Vagina (tissue), 2 donors: ENCODE results near the gene FOXL2. TPM values are rescaled to one million over a fixed set of nuclear protein-coding genes. Genes with fewer than 3 reads are reported as not detected.
A peak's percentile ranks its signal among the peaks of the same experiment; 100 is the strongest.

Source experiments
- DNase-seq, 2 donors: peaks; one replicate each; pipeline ENCODE4 v3.0.0-alpha.2; 2017; ENCODE audit errors: extremely low spot score in 2 of 2
- H3K27ac ChIP-seq: fragments of 200-600 bp; sonication (generic); one replicate; pipeline ENCODE4 v1.5.1; 2019
- H3K27me3 ChIP-seq: fragments of 200-600 bp; sonication (generic); one replicate; pipeline ENCODE4 v1.5.1; 2019
- H3K36me3 ChIP-seq, 2 donors: fragments of 200-600 bp; sonication (generic); one replicate each; pipeline ENCODE4 v1.5.1; 2017 to 2019
- H3K4me1 ChIP-seq: fragments of 200-600 bp; sonication (generic); one replicate; pipeline ENCODE4 v1.5.1; 2019
- H3K4me3 ChIP-seq, 2 donors: fragments of 200-600 bp; sonication (generic); 1 replicate in 1 of 2; 2 replicates in 1 of 2; pipeline ENCODE4 v1.5.1; 2016 to 2019
- H3K9me3 ChIP-seq: fragments of 200-600 bp; sonication (generic); one replicate; pipeline ENCODE4 v1.5.1; 2019
- POLR2A ChIP-seq, 2 donors: fragments of 450-650 bp; IDR thresholded peaks; one replicate each; pipeline ENCODE4 v1.6.1; 2017; ENCODE audit warnings: antibody characterized with exemption in 2 of 2, mild to moderate bottlenecking in 2 of 2, moderate library complexity in 2 of 2
- POLR2AphosphoS5 ChIP-seq, 2 donors: sonication (generic); formaldehyde crosslinking; IDR thresholded peaks; one replicate each; pipeline ENCODE4 v1.9.0; 2017; ENCODE audit warnings: antibody characterized with exemption in 2 of 2, mild to moderate bottlenecking in 2 of 2, low read depth in 1 of 2; ENCODE audit not compliant: insufficient read depth in 1 of 2
- intact Hi-C: fragments of 100-400 bp; cut with DNase I; formaldehyde crosslinking; loops from one replicate; pipeline ENCODE4 v1.15.1; 2023
- total RNA-seq: library from RNA; depleted of rRNA; stranded (reverse); fragments of >200 nt; gene quantifications from one replicate; pipeline ENCODE4 v1.2.3, GENCODE V29; 2016
- TF ChIP-seq, protein P1 (sequence below), 3 experiments: fragments of 450-650 bp in 2 of 3; fragments of 200-600 bp in 1 of 3; sonication (generic) in 1 of 3; IDR thresholded peaks; one replicate each; pipeline ENCODE4 v1.5.1; 2017 to 2019; ENCODE audit warnings: antibody characterized with exemption in 3 of 3, mild to moderate bottlenecking in 2 of 3, moderate library complexity in 2 of 3

The FOXL2 gene
- total RNA-seq, 1 donor from 2014 or later = 1.5 TPM

DNA sequence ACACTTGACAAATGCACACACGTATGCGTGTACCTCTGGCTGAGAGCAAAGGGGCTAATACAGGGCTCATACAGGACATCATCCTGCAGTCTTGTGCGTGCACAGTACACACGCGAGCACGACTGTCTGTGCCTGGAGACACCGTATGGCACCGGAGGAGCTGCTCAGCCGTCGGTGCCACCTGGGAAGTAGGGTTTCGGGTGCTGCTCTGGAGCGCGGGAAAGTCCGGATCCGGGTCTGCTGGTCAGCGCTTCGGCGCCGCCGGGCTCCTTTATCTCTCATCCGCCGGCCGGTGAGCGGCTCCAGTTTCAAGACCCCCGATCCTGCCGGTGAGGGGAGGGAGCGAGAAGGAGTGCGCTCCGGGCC is 9.3 kb downstream of the FOXL2 start:
- TF ChIP-seq POLR2AphosphoS5 (IDR thresholded peaks at IDR 0.05; ENCODE audit: insufficient read depth in 1 of 2, low read depth in 1 of 2) = no peak
- no peak for TF ChIP-seq POLR2A (IDR thresholded peaks at IDR 0.05)
- TF ChIP-seq, protein P1, sequence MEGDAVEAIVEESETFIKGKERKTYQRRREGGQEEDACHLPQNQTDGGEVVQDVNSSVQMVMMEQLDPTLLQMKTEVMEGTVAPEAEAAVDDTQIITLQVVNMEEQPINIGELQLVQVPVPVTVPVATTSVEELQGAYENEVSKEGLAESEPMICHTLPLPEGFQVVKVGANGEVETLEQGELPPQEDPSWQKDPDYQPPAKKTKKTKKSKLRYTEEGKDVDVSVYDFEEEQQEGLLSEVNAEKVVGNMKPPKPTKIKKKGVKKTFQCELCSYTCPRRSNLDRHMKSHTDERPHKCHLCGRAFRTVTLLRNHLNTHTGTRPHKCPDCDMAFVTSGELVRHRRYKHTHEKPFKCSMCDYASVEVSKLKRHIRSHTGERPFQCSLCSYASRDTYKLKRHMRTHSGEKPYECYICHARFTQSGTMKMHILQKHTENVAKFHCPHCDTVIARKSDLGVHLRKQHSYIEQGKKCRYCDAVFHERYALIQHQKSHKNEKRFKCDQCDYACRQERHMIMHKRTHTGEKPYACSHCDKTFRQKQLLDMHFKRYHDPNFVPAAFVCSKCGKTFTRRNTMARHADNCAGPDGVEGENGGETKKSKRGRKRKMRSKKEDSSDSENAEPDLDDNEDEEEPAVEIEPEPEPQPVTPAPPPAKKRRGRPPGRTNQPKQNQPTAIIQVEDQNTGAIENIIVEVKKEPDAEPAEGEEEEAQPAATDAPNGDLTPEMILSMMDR (IDR thresholded peaks at IDR 0.05) = no peak
- H3K27ac ChIP-seq = no peak overlapping the region
- no peak for DNase-seq
- intact Hi-C loops = no loop called here
- no peaks in the 10 kb centered on the region for H3K9me3 ChIP-seq
- no peaks in the 10 kb centered on the region for H3K36me3 ChIP-seq
- no peaks in the 10 kb centered on the region for H3K27me3 ChIP-seq
- H3K4me1 ChIP-seq = peaks cover 34% of the 10 kb centered on the region
- H3K4me3 ChIP-seq = peak overlapping the region in 1 of 2 donors; percentile 4

DNA sequence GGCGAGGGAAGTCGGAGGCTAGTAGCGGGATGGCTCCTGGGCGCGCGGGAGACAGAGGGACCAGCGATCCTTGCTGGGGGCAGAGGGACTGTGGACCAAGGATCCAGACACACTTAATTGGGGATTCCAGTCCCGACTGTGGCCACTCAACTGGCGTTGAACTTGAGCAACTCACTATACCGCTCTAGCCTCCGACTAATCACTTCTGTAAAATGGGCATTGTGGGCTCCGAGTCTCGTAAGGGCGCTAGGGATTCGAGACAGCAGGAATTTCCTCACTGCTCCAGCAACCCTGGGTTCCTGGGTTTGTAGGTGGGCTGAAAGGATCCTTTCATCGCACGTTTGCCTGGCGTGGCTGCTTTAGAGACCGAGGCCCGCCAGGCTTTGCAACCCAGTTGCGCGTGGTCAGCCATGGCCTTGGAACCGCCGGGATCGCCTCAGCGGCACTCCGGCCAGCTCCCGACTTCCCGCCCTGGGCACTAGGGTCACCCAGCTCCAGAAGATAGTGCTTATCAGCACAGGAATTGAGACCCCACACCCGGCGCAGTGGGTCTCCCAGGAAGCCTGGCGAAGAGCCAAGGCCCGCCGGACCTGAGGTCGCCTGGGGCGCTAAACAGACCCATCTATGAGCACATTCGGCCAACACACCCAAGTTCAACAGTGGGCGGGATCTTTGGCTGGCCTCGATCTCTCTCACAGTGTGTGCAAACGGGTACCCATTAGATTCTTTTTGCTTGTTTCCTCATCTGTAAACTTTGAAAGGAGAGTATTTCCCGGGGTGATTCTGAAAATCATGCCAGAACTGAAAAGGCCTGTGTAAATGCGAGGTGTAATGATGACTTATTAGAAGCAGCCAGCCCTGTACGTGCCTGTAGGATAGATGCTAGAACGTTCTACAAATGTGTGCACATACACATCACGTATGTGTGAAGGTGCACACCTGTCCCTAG is 9.9 kb downstream of the FOXL2 start:
- peaks cover 34% of the 10 kb centered on the region for H3K4me1 ChIP-seq
- H3K36me3 ChIP-seq = no peaks in the 10 kb centered on the region
- H3K27me3 ChIP-seq = no peaks in the 10 kb centered on the region
- TF ChIP-seq POLR2AphosphoS5 (IDR thresholded peaks at IDR 0.05; ENCODE audit: insufficient read depth in 1 of 2, low read depth in 1 of 2) (no peak), POLR2A (IDR thresholded peaks at IDR 0.05) (no peak)
- TF ChIP-seq, protein P1 (IDR thresholded peaks at IDR 0.05) = no peak
- DNase-seq = no peak
- no peaks in the 10 kb centered on the region for H3K9me3 ChIP-seq
- intact Hi-C loops = no loop called here
- peak overlapping the region; percentile 36 to 52 for H3K4me3 ChIP-seq
- H3K27ac ChIP-seq = peak overlapping the region; percentile 34

DNA sequence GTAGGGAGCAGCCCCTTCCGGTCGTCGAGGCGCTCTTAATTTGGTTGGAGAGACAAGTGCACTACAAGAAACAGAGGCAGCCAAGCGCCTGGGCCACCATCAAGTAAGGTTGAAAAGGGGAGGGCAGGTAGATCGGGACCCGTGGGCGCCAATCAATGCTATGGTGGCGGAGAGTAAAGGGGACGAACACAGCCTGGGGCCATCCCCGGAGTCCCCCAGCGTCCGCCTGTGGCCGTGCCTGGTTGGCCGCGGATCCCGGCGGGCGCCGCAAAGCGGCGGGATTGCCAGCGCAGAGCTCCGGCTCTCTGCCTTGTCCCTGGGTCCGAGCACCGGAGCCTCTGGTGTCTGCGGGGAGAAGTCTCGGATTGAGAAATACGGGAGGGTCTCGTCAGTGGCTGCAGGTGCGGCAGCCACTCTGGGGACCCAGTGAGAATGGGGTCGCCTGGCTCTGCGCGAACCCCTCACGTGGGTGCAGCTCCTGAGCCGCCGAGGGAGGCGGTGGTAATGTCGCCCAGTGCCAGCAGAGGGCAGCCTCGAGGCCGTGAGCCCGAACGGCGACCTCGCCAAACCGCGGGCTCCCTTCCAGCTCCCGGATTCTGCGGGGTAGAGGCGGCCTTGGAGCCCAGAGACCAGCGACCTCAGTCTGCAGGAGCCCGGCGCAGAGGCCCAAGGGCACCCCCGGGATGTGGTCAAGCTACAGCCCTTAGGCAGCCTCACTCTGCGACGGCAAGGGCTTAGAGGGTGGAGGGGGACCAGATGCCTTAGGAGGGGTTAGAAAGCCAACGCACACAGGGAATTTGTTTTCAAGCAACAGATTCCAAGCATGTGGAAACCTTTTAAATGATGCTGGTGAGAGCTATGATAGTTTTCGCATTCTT is 10.8 kb downstream of the FOXL2 start:
- no peak for DNase-seq
- Histone ChIP-seq H3K4me3 (peak overlapping the region; percentile 36 to 52), H3K4me1 (peaks cover 34% of the 10 kb centered on the region), H3K27ac (peak overlapping the region; percentile 34), H3K27me3 (no peaks in the 10 kb centered on the region), H3K36me3 (no peaks in the 10 kb centered on the region), H3K9me3 (no peaks in the 10 kb centered on the region)
- TF ChIP-seq, protein P1 (IDR thresholded peaks at IDR 0.05) = peak; percentile 24 to 87 (median 87)
- TF ChIP-seq POLR2A (IDR thresholded peaks at IDR 0.05) (no peak), POLR2AphosphoS5 (IDR thresholded peaks at IDR 0.05; ENCODE audit: insufficient read depth in 1 of 2, low read depth in 1 of 2) (peak in 1 of 2 donors; percentile 41)
- intact Hi-C loops = no loop called here

DNA sequence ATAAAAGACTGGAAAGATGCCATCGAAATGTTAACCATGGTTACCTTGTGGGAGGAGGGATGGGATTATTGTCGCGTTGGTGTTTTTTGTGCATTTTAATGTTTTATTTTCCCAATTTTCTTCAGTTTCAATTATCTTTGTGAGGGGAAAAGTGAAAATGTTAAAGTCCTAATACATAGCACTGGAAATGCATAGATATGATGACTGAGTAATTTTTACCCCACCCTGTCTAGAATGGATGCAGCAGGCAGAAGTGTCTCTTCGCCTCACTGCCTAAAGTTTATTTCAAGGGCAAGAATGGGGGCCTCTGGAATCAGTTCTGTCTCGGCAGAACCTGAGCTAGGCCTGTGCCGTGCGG is 11.5 kb downstream of the FOXL2 start:
- TF ChIP-seq, protein P1 (IDR thresholded peaks at IDR 0.05) = no peak
- TF ChIP-seq POLR2AphosphoS5 (IDR thresholded peaks at IDR 0.05; ENCODE audit: insufficient read depth in 1 of 2, low read depth in 1 of 2) (no peak), POLR2A (IDR thresholded peaks at IDR 0.05) (no peak)
- H3K36me3 ChIP-seq = no peaks in the 10 kb centered on the region
- peaks cover 34% of the 10 kb centered on the region for H3K4me1 ChIP-seq
- peak overlapping the region in 1 of 2 donors; percentile 52 for H3K4me3 ChIP-seq
- no peaks in the 10 kb centered on the region for H3K27me3 ChIP-seq
- intact Hi-C loops = no loop called here
- H3K9me3 ChIP-seq = no peaks in the 10 kb centered on the region
- DNase-seq = no peak
- no peak overlapping the region for H3K27ac ChIP-seq
